GM08714 (cell line): Measurements from ENCODE around the gene SVIL.
"Not testable (repeated sequence)": the region's sequence is repeated elsewhere in the genome, so short reads cannot be mapped to it uniquely, and the experiment has no call there.

ENCODE experiments used
- H3K4me3 ChIP-seq: fragments of 200-500 bp; sonication (Bioruptor generic); 2 replicates; pipeline ENCODE4 v1.5.1; 2014; ENCODE audit warnings: mild to moderate bottlenecking, low read length, inconsistent platforms
- ZNF274 ChIP-seq: IDR thresholded peaks from 2 replicates; pipeline ENCODE4 v1.6.1; 2012; ENCODE audit warnings: mild to moderate bottlenecking, low read depth, low read length

The SVIL gene

GRCh38 chr10:29469481-29470354 lies 165.1 kb downstream of the SVIL start:
- TF ChIP-seq ZNF274: no peak

GRCh38 chr10:29465384-29465783 lies 169.4 kb downstream of the SVIL start:
- no peak overlapping the region for H3K4me3 ChIP-seq
- TF ChIP-seq ZNF274: no peak

More at GRCh38 chr10:29469481-29470354, 165.1 kb downstream of the SVIL start:
- H3K4me3 ChIP-seq: no peak overlapping the region

- not testable (repeated sequence) for H3K4me3 ChIP-seq
These were observed 170.1 kb downstream of the SVIL start for GRCh38 chr10:29464671-29465171.

GRCh38 chr10:29461042-29461441 lies 173.7 kb downstream of the SVIL start:
- H3K4me3 ChIP-seq: no peak overlapping the region
- no peak for TF ChIP-seq ZNF274

DNA sequence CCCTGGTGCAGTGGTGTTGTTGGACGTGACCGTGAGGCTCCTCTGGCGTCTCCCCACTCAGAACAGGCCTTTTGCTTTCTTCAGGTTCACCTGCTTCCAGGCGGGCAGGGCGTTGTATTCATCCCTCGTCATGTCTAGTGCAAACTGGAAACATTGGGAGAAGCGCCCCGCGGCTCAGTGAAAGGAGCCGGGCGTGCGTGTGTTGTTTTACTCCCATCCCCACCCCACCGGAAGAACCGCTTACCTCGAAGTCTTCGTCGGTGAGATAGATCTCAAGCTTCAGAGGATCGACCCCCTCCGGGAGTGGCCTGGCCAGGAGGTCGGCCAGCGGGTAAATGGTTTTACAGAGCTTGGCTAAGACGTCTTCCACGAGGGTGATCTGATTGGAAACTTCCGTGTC lies 176.6 kb downstream of the SVIL start:
- not testable (repeated sequence) for H3K4me3 ChIP-seq

DNA sequence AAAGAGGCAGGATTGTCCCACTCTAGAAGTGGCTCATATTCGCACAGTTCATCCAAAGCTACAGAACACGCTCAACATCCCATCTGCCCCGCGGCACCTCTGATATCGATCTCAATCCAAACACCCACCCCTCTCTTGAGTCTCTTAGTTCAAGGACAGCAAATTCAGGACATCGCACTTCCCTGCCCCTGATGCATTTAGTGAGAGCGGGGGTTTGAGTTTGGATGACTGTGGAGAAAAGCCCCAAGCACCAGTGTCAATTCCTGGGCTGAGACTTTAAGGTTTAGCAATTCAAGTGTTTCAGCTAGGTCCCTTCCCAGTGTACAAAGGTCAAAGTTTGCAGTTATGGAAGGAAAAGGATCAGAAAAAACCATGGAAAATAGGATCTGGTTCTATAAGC lies 179.7 kb downstream of the SVIL start:
- no peak for TF ChIP-seq ZNF274
- no peak overlapping the region for H3K4me3 ChIP-seq

GRCh38 chr10:29454250-29454649 lies 180.5 kb downstream of the SVIL start:
- no peak overlapping the region for H3K4me3 ChIP-seq
- TF ChIP-seq ZNF274: no peak

GRCh38 chr10:29452546-29452945 lies 182.2 kb downstream of the SVIL start:
- no peak overlapping the region for H3K4me3 ChIP-seq
- no peak for TF ChIP-seq ZNF274

- H3K4me3 ChIP-seq: no peak overlapping the region
- no peak for TF ChIP-seq ZNF274
These were observed 182.8 kb downstream of the SVIL start for GRCh38 chr10:29451946-29452345.

DNA sequence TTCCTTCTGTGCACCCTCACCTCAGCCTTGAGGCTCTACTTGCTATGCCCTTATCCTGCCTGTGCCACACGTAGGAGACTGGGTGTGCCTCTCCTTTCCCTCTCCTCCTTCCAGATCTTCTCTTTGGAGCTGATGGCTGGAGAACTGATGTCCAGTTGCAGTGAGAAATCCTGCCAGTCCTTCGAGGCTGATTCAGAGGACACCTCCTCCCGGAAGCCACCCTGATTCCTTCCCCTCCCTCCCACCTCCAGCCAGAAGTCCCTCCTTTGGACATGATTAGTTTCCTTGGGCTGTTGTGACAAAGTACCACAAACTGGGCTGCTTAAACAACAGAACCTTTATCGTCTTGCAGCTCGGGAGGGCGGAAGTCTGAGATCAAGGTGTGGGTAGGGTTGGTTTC lies 184.4 kb downstream of the SVIL start:
- no peak for TF ChIP-seq ZNF274
- no peak overlapping the region for H3K4me3 ChIP-seq

DNA sequence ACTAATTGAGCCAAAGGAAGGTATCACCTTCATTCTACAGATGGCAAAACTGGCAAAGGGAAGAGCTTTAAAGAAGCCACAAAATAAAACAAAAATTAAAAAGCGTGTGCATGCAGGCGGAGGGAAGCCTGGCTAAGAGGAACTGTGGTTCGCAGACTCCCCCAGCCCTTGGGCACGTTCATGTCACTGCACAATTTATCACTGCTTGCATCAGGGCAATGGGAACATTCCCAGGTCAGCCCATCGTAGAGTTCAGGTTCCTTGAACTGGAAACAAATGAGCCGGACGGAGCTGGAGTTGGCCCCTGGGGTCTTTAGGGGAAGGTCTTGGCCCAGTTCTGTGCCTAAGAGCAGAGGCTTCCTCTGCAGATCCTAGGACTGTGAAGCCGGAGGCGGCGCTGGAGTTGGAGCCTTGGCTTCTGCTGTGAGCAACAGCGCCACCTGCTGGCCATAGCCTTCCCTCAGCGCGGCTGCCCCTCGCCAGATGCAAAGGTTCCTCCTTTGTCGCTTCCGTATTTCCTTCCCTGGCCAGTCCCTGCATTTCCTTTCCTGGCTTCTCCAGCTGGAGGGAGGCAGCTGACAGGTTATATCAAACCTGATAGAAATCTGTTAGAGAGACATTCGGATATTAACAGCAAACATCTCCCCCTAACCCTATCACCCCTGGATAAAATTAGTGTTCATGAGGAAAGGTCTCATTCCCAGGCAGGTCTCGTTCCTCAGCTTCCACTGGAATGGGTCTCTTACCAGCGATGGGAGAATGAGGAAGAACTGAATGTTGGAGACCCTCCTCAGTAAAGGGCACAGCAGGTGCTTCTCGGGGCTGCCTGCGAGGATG lies 185.8 kb downstream of the SVIL start:
- H3K4me3 ChIP-seq: not testable (repeated sequence)

DNA sequence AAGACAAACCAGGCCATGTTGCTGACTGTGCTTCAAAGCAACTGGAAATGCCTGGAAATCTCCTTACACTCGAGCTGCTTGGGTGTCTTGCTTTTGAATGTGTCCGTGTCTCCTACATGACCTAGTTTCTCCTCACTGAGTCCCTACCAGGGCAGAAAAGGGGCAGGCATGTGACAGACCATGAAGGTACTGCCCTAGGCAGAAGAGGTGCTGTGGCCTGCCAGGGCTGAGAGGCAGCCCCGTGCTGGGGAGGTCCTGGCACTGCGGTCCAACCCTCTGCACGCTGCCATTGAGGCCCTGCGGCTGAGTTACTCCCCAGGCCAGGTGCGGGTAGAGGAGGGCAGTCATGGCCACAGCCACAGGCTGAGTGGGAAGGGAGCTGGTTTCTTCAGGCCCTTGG lies 186.6 kb downstream of the SVIL start:
- no peak overlapping the region for H3K4me3 ChIP-seq
- no peak for TF ChIP-seq ZNF274

- no peak for TF ChIP-seq ZNF274
- H3K4me3 ChIP-seq: no peak overlapping the region
These were observed 188.4 kb downstream of the SVIL start for GRCh38 chr10:29446327-29446726.

DNA sequence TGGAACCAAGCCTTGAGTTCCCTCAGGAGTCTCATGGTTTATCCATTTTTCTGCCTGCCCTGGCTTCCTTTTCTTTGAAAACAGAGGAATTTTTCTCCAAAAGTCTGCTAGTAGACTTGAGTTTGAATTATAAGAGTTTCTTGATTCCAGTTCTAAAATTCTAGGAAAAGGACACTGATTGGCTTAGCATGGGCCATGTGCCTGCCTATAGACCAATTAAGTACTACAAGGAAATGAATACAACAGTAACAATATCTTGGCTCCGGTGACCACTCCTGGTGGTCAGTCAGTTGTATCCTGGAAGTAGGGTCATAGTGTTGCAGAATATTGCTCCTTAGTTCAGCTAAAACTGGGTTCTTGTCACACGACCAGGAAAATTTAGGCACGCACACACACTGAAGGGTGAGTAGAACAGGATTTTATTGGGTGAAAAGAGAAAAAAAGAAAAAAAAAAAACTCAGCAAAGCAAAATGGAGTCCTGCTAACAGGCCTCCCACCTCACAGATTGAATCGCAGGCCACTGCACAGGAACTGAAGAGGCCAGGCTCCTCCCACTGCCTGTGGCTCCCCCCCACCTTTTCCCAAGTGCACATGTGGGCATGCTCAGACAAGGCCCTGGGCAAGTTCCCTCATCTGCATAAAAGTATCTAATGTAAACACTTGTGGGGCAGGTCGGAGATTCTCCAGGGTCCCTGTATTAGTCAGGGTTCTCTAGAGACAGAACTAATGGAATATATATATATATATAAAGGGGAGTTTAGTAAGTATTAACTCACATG lies 190.8 kb downstream of the SVIL start:
- H3K4me3 ChIP-seq: no peak overlapping the region

More for the DNA sequence above, 190.8 kb downstream of the SVIL start:
- TF ChIP-seq ZNF274: no peak
